GM21786 (cell line): ENCODE data around the gene KCTD17.

Experiments used
- ATAC-seq: cut with Tn5 transposase; IDR thresholded peaks from one replicate; pipeline ENCODE4 v1.9.1; 2021; ENCODE audit not compliant: unreplicated experiment

The KCTD17 gene

GRCh38 chr22:37077802-37078448, 26.4 kb downstream of the KCTD17 start:
- no peak for ATAC-seq

GRCh38 chr22:37079158-37079557, 27.6 kb downstream of the KCTD17 start:
- no peak for ATAC-seq

GRCh38 chr22:37079668-37080171, 28.2 kb downstream of the KCTD17 start:
- no peak for ATAC-seq

GRCh38 chr22:37080438-37080837, 28.9 kb downstream of the KCTD17 start:
- no peak for ATAC-seq

- no peak for ATAC-seq
These were observed 29.3 kb downstream of the KCTD17 start for GRCh38 chr22:37080838-37081237.

- no peak for ATAC-seq
These were observed 30.8 kb downstream of the KCTD17 start for GRCh38 chr22:37082251-37082873.

- no peak for ATAC-seq
These were observed 32.4 kb downstream of the KCTD17 start for GRCh38 chr22:37083914-37084313.

- ATAC-seq = no peak
These were observed 32.8 kb downstream of the KCTD17 start for GRCh38 chr22:37084385-37084784.

GRCh38 chr22:37086184-37086583, 34.6 kb downstream of the KCTD17 start:
- ATAC-seq = no peak

- no peak for ATAC-seq
These were observed 36.6 kb downstream of the KCTD17 start for GRCh38 chr22:37088108-37088605.

GRCh38 chr22:37088750-37089408, 37.3 kb downstream of the KCTD17 start:
- ATAC-seq = no peak

GRCh38 chr22:37089434-37089833, 37.9 kb downstream of the KCTD17 start:
- ATAC-seq = no peak

- no peak for ATAC-seq
These were observed 39.6 kb downstream of the KCTD17 start for GRCh38 chr22:37090920-37091695.

- no peak for ATAC-seq
These were observed 40.5 kb downstream of the KCTD17 start for GRCh38 chr22:37091994-37092393.

GRCh38 chr22:37092997-37093396, 41.5 kb downstream of the KCTD17 start:
- ATAC-seq = no peak

- ATAC-seq = no peak
These were observed 42.7 kb downstream of the KCTD17 start for GRCh38 chr22:37094239-37094638.

- no peak for ATAC-seq
These were observed 43.6 kb downstream of the KCTD17 start for GRCh38 chr22:37095113-37095512.

- ATAC-seq = no peak
These were observed 45.8 kb downstream of the KCTD17 start for GRCh38 chr22:37097346-37097745.

- no peak for ATAC-seq
These were observed 47.5 kb downstream of the KCTD17 start for GRCh38 chr22:37098976-37099591.

GRCh38 chr22:37100589-37101127, 49.1 kb downstream of the KCTD17 start:
- no peak for ATAC-seq
